ENCODE results near the gene LARP1. TPM values are rescaled to one million over a fixed set of nuclear protein-coding genes. Genes with fewer than 3 reads are reported as not detected.

The LARP1 gene
- total RNA-seq, 1 donor from 2014 or later: 243 TPM

GRCh38 chr5:154857530-154858296 lies 102.5 kb downstream of the LARP1 start:
- Histone ChIP-seq H3K79me2 (ENCODE audit: insufficient read depth, low read length) (peaks cover 43% of the 10 kb centered on the region), H2AFZ (ENCODE audit: low read depth, low read length) (peak overlapping the region; percentile 87), H4K20me1 (ENCODE audit: insufficient read depth, low read length) (peaks cover 38% of the 10 kb centered on the region), H3K27me3 (ENCODE audit: insufficient read depth, low read length) (no peaks in the 10 kb centered on the region), H3K4me3 (ENCODE audit: insufficient read depth, low read depth, low read length) (peak overlapping the region; percentile 94), H3K36me3 (ENCODE audit: insufficient read depth, low read length) (no peaks in the 10 kb centered on the region), H3K27ac (ENCODE audit: low read depth, low read length) (peak overlapping the region; percentile 99), H3K4me2 (ENCODE audit: low read length) (peak overlapping the region; percentile 92), H3K9me3 (ENCODE audit: insufficient read depth, low read depth, low read length) (no peaks in the 10 kb centered on the region), H3K9ac (ENCODE audit: low read length) (peak overlapping the region; percentile 91), H3K4me1 (ENCODE audit: insufficient read depth, low read length) (peaks cover 20% of the 10 kb centered on the region)
- peak; percentile 92 for DNase-seq (ENCODE audit: low read depth)
- H3K4me3 Mint-ChIP-seq (ENCODE audit: unreplicated experiment): peak overlapping the region; percentile 94
- peak overlapping the region; percentile 98 for H3K27ac Mint-ChIP-seq (ENCODE audit: unreplicated experiment)
- no peaks in the 10 kb centered on the region for H3K36me3 Mint-ChIP-seq (ENCODE audit: low read depth, unreplicated experiment)
- FAIRE-seq: no peak
- no peaks in the 10 kb centered on the region for H3K9me3 Mint-ChIP-seq (ENCODE audit: unreplicated experiment)
- no peaks in the 10 kb centered on the region for H3K27me3 Mint-ChIP-seq (ENCODE audit: low read depth, unreplicated experiment)
- TF ChIP-seq EZH2 (IDR thresholded peaks at IDR 0.05; ENCODE audit: insufficient read depth, low read length) (no peak), CTCF (IDR thresholded peaks at IDR 0.05; ENCODE audit: insufficient read depth, low read depth, low read length) (no peak)
- H3K4me1 Mint-ChIP-seq (ENCODE audit: low read depth, unreplicated experiment): peaks cover 20% of the 10 kb centered on the region

DNA sequence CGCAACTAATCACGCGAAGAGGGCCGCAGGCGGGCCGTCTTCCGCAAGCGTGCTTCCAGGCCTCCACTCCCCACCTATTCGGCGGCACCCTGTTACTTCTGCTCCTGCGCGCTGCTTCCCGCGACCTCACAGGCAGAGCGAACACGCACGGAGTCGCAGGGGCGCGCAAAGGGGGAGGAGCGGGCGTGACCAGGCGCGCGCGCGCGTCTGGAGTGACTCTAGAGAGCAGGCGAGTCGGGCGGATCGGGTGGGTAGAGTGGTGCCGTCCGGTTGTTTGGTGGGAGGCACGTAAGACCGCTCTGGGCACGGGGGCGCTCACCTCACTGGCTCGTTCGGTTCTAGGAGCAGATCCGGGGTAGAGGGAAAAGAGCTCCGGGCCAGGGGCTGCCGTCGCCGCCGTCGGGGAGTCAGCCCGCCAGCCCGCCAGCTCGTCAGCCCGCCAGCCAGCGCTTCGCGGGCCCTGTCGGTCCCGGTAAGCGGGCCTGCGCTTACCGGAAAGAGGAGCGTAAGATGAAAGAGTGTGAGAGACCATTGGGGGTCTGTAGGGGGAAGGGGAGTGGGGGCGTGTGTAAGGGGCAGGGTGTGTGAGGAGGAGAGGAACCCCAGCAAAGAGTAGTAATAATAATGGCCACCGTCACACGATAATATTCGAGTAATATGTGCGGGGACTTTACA lies 103.3 kb downstream of the LARP1 start, which contains the start of gene CNOT8:
Gene CNOT8 (plus strand): TSS at position 331 of the 675 bp plus-strand sequence. CDS start 4,652 bp downstream, outside the sequence.
- Histone ChIP-seq H3K27ac (ENCODE audit: low read depth, low read length) (peak within 1 kb of the TSS; percentile 99), H4K20me1 (ENCODE audit: insufficient read depth, low read length) (peaks cover 45% of the 10 kb centered on the region), H3K27me3 (ENCODE audit: insufficient read depth, low read length) (no peaks in the 10 kb centered on the region), H3K79me2 (ENCODE audit: insufficient read depth, low read length) (peaks cover 51% of the 10 kb centered on the region), H3K4me2 (ENCODE audit: low read length) (peak within 1 kb of the TSS; percentile 92), H2AFZ (ENCODE audit: low read depth, low read length) (peak within 1 kb of the TSS; percentile 87), H3K4me1 (ENCODE audit: insufficient read depth, low read length) (peaks cover 20% of the 10 kb centered on the region), H3K9ac (ENCODE audit: low read length) (peak within 1 kb of the TSS; percentile 91), H3K9me3 (ENCODE audit: insufficient read depth, low read depth, low read length) (no peaks in the 10 kb centered on the region), H3K36me3 (ENCODE audit: insufficient read depth, low read length) (peaks cover 3% of the 10 kb centered on the region), H3K4me3 (ENCODE audit: insufficient read depth, low read depth, low read length) (peak within 1 kb of the TSS; percentile 94)
- Mint-ChIP-seq H3K27ac (ENCODE audit: unreplicated experiment) (peak within 1 kb of the TSS; percentile 98), H3K36me3 (ENCODE audit: low read depth, unreplicated experiment) (no peaks in the 10 kb centered on the region), H3K9me3 (ENCODE audit: unreplicated experiment) (no peaks in the 10 kb centered on the region), H3K27me3 (ENCODE audit: low read depth, unreplicated experiment) (no peaks in the 10 kb centered on the region), H3K4me1 (ENCODE audit: low read depth, unreplicated experiment) (peaks cover 24% of the 10 kb centered on the region), H3K4me3 (ENCODE audit: unreplicated experiment) (peak within 1 kb of the TSS; percentile 94)
- TF ChIP-seq EZH2 (IDR thresholded peaks at IDR 0.05; ENCODE audit: insufficient read depth, low read length) (no peak), CTCF (IDR thresholded peaks at IDR 0.05; ENCODE audit: insufficient read depth, low read depth, low read length) (no peak)
- FAIRE-seq (no peak), DNase-seq (ENCODE audit: low read depth) (peak; percentile 92)

Measured in astrocyte (in vitro differentiated cells and primary cell).